ENCODE data around the gene EXOC6B. TPM values are rescaled to one million over a fixed set of nuclear protein-coding genes. Genes with fewer than 3 reads are reported as not detected.
A peak's percentile ranks its signal among the peaks of the same experiment; 100 is the strongest.

The EXOC6B gene
- total RNA-seq (2014; rRNA removed; shearing (Covaris generic); ENCODE audit: low replicate concordance) = 18.5 and 19.6 TPM in 2 replicates

GRCh38 chr2:72825257-72826155 lies at the start of gene EXOC6B:
TSS of gene EXOC6B (minus strand) at chr2:72826033.
- in situ Hi-C loops (cut with HindIII; ENCODE audit: low pct_unique_long_range_greater_than_20kb, low sequenced_read_pairs) = no loop called here
- DNase-seq (ENCODE audit: low read depth) = peak; percentile 92

- in situ Hi-C loops (cut with HindIII; ENCODE audit: low pct_unique_long_range_greater_than_20kb, low sequenced_read_pairs) = no loop called here
- DNase-seq (ENCODE audit: low read depth) = no peak
Measured at GRCh38 chr2:72871880-72872279, 46.0 kb upstream of the EXOC6B start.

- DNase-seq (ENCODE audit: low read depth) = no peak
- in situ Hi-C loops (cut with HindIII; ENCODE audit: low pct_unique_long_range_greater_than_20kb, low sequenced_read_pairs) = no loop called here
Measured at GRCh38 chr2:72871060-72871459, 45.2 kb upstream of the EXOC6B start.

GRCh38 chr2:72864500-72864899 lies 38.7 kb upstream of the EXOC6B start:
- in situ Hi-C loops (cut with HindIII; ENCODE audit: low pct_unique_long_range_greater_than_20kb, low sequenced_read_pairs) = no loop called here
- peak; percentile 52 for DNase-seq (ENCODE audit: low read depth)

- DNase-seq (ENCODE audit: low read depth) = no peak
- in situ Hi-C loops (cut with HindIII; ENCODE audit: low pct_unique_long_range_greater_than_20kb, low sequenced_read_pairs) = no loop called here
Measured at GRCh38 chr2:72863046-72863445, 37.2 kb upstream of the EXOC6B start.

GRCh38 chr2:72862239-72862988 lies 36.6 kb upstream of the EXOC6B start:
- in situ Hi-C loops (cut with HindIII; ENCODE audit: low pct_unique_long_range_greater_than_20kb, low sequenced_read_pairs) = no loop called here
- DNase-seq (ENCODE audit: low read depth) = peak; percentile 87

- in situ Hi-C loops (cut with HindIII; ENCODE audit: low pct_unique_long_range_greater_than_20kb, low sequenced_read_pairs) = no loop called here
Measured at GRCh38 chr2:72859831-72860262, 34.0 kb upstream of the EXOC6B start.

GRCh38 chr2:72851333-72851732 lies 25.5 kb upstream of the EXOC6B start:
- in situ Hi-C loops (cut with HindIII; ENCODE audit: low pct_unique_long_range_greater_than_20kb, low sequenced_read_pairs) = no loop called here
- DNase-seq (ENCODE audit: low read depth) = no peak

More at GRCh38 chr2:72859831-72860262, 34.0 kb upstream of the EXOC6B start:
- DNase-seq (ENCODE audit: low read depth) = peak; percentile 73

- DNase-seq (ENCODE audit: low read depth) = no peak
- in situ Hi-C loops (cut with HindIII; ENCODE audit: low pct_unique_long_range_greater_than_20kb, low sequenced_read_pairs) = no loop called here
Measured at GRCh38 chr2:72849138-72849462, 23.3 kb upstream of the EXOC6B start.

- DNase-seq (ENCODE audit: low read depth) = no peak
- in situ Hi-C loops (cut with HindIII; ENCODE audit: low pct_unique_long_range_greater_than_20kb, low sequenced_read_pairs) = no loop called here
Measured at GRCh38 chr2:72848436-72849137, 22.8 kb upstream of the EXOC6B start.

GRCh38 chr2:72847534-72848315 lies 21.9 kb upstream of the EXOC6B start:
- in situ Hi-C loops (cut with HindIII; ENCODE audit: low pct_unique_long_range_greater_than_20kb, low sequenced_read_pairs) = no loop called here
- no peak for DNase-seq (ENCODE audit: low read depth)

- no peak for DNase-seq (ENCODE audit: low read depth)
- in situ Hi-C loops (cut with HindIII; ENCODE audit: low pct_unique_long_range_greater_than_20kb, low sequenced_read_pairs) = no loop called here
Measured at GRCh38 chr2:72846171-72847095, 20.6 kb upstream of the EXOC6B start.

- no peak for DNase-seq (ENCODE audit: low read depth)
- in situ Hi-C loops (cut with HindIII; ENCODE audit: low pct_unique_long_range_greater_than_20kb, low sequenced_read_pairs) = no loop called here
Measured at GRCh38 chr2:72843301-72843700, 17.5 kb upstream of the EXOC6B start.

- in situ Hi-C loops (cut with HindIII; ENCODE audit: low pct_unique_long_range_greater_than_20kb, low sequenced_read_pairs) = no loop called here
- no peak for DNase-seq (ENCODE audit: low read depth)
Measured at GRCh38 chr2:72841462-72842125, 15.8 kb upstream of the EXOC6B start.

GRCh38 chr2:72840066-72840465 lies 14.2 kb upstream of the EXOC6B start:
- DNase-seq (ENCODE audit: low read depth) = no peak
- in situ Hi-C loops (cut with HindIII; ENCODE audit: low pct_unique_long_range_greater_than_20kb, low sequenced_read_pairs) = no loop called here

GRCh38 chr2:72837171-72837570 lies 11.3 kb upstream of the EXOC6B start:
- in situ Hi-C loops (cut with HindIII; ENCODE audit: low pct_unique_long_range_greater_than_20kb, low sequenced_read_pairs) = no loop called here
- no peak for DNase-seq (ENCODE audit: low read depth)

- in situ Hi-C loops (cut with HindIII; ENCODE audit: low pct_unique_long_range_greater_than_20kb, low sequenced_read_pairs) = no loop called here
- DNase-seq (ENCODE audit: low read depth) = no peak
Measured at GRCh38 chr2:72835403-72835802, 9.6 kb upstream of the EXOC6B start.

Data from Caki2 (cell line).